Fibroblast of lung (primary cell): ENCODE data around the gene ARL16.

Experiments
- CTCF ChIP-seq, 2 donors: IDR thresholded peaks in 1 of 2; conservative IDR thresholded peaks in 1 of 2; 1 replicate in 1 of 2; 2 replicates in 1 of 2; pipeline ENCODE4 v1.5.1; 2011 to 2012; ENCODE audit warnings: low read length in 2 of 2, control low read depth in 1 of 2, inconsistent platforms in 1 of 2, low read depth in 1 of 2, mild to moderate bottlenecking in 1 of 2
- EZH2 ChIP-seq: IDR thresholded peaks from 2 replicates; pipeline ENCODE4 v1.5.1; 2012; ENCODE audit warnings: low read length, control low read depth, mild to moderate bottlenecking; ENCODE audit errors: missing control alignments

GRCh38 chr17:81683584-81684441 is at the start of gene ARL16, which contains the start of gene HGS:
- TF ChIP-seq CTCF (conservative IDR thresholded peaks at IDR 0.05 in 1 of 2, IDR thresholded peaks at IDR 0.05 in 1 of 2; ENCODE audit: low read depth in 1 of 2, low read length in 2 of 2) (no peak), EZH2 (no peak)
